Aorta (tissue), 5 donors: ENCODE data around the gene PMVK. TPM values are rescaled to one million over a fixed set of nuclear protein-coding genes. Genes with fewer than 3 reads are reported as not detected.

Experiments
- ATAC-seq: fragments of 200-7000 bp; cut with Tn5 transposase; one replicate; pipeline ENCODE4 v1.9.1; 2022; ENCODE audit warnings: moderate library complexity; ENCODE audit not compliant: low FRiP score
- DNase-seq, 2 donors: peaks; one replicate each; pipeline ENCODE4 v3.0.0-alpha.2; 2020
- H3K27ac ChIP-seq, 2 donors: one replicate each; pipeline ENCODE4 v1.5.1; 2013; ENCODE audit warnings: low read length in 2 of 2, mild to moderate bottlenecking in 2 of 2, moderate library complexity in 2 of 2, control low read depth in 1 of 2, inconsistent platforms in 1 of 2, low read depth in 1 of 2
- H3K27me3 ChIP-seq, 2 donors: one replicate each; pipeline ENCODE4 v1.6.1; 2013; ENCODE audit warnings: control low read depth in 1 of 2, low read length in 1 of 2, mild to moderate bottlenecking in 1 of 2, moderate library complexity in 1 of 2; ENCODE audit not compliant: insufficient read depth in 2 of 2, control insufficient read depth in 1 of 2
- H3K36me3 ChIP-seq, 2 donors: one replicate each; pipeline ENCODE4 v1.6.1; 2013; ENCODE audit warnings: control low read depth in 1 of 2, low read length in 1 of 2, mild to moderate bottlenecking in 1 of 2; ENCODE audit not compliant: insufficient read depth in 2 of 2, control insufficient read depth in 1 of 2
- H3K4me1 ChIP-seq, 2 donors: one replicate each; pipeline ENCODE4 v1.6.1; 2013; ENCODE audit warnings: low read length in 2 of 2, control low read depth in 1 of 2, mild to moderate bottlenecking in 1 of 2, moderate library complexity in 1 of 2; ENCODE audit not compliant: insufficient read depth in 2 of 2, control insufficient read depth in 1 of 2
- H3K4me3 ChIP-seq, 2 donors: one replicate each; pipeline ENCODE4 v1.5.1; 2013; ENCODE audit warnings: low read length in 2 of 2, control low read depth in 1 of 2, mild to moderate bottlenecking in 1 of 2
- H3K9me3 ChIP-seq: one replicate; pipeline ENCODE4 v1.6.1; 2013; ENCODE audit warnings: mild to moderate bottlenecking, low read length; ENCODE audit not compliant: control insufficient read depth
- WGBS, 2 donors: extraction: QIAGEN DNeasy Blood & Tissue Kit; methylation state at CpG; one replicate each; pipeline ENCODE4 v1.1.7; 2013; 5-methylcytosine and 5-hydroxymethylcytosine counted together
- intact Hi-C, 2 donors: fragments of 100-400 bp; cut with DNase I; formaldehyde crosslinking; loops; one replicate each; pipeline versions ENCODE4 v1.14.2 to v1.15.0; 2022
- polyA plus RNA-seq, 2 donors: library from polyadenylated mRNA; stranded (reverse); fragments of 200-250 nt; gene quantifications; one replicate each; pipeline ENCODE4 v1.2.3, GENCODE V29; 2013
- total RNA-seq, 2 donors: library from RNA; stranded (reverse); fragmentation: NEBNext Ultra II Directional; extraction: Animal tissue kit (Norgen Biotek cat#: 25700); gene quantifications; one replicate each; pipeline ENCODE4 v1.2.1, GENCODE V29; 2021
- donor health status: healthy with polysubstance abuse.
- donor health status: Bipolar disorder and iron deficiency.
- donor health status: DM: no; HTN: no; CAD: no.
- donor health status: DM: no; HTN: no; CAD: no.
- donor health status: DM: yes; HTN: yes; CAD: no.

PMVK gene
- total and polyA plus RNA-seq, 4 donors, result 21.9 to 52.7 (median 33.8) TPM

DNA sequence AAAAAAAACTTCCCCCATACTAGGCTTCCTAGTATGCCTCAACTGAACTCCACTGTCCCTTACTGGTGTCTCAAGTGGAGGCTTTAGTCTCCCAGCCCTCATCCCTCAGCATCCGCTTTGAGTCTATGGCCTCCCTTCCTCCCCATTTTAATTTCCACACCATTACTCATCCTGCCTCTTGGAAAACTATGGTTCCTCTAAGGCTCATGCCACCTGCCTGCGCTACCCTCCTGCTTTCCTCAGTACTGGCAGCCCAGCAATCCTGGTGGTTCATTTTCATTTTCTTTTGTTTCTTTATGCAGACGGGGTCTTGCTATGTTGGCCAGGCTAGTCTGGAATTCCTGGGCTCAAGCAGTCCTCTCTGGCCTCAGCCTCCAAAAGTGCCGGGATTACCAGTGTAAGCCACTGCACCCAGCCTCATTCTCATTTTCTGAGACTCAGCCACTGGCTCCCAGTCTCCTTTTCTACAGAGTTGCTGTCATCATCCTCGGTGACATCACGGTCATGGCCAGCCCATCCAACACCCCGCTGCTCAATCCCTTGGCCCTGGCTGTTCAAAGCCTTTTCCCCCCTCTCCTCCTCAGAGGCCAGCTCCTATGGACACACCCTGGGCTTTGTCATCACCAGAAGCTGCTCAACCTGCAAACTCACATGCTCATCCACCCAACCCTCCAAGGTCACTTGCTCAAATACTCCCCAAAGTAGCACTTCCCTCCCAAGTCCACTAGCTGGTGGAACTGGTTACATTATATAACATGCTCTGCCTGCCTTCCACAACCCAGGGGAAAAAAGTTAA is 2.3 kb upstream of the PMVK start:
- H3K9me3 ChIP-seq, result no peaks in the 10 kb centered on the region
- H3K36me3 ChIP-seq, result no peaks in the 10 kb centered on the region
- DNase-seq, result peak in 1 of 2 donors; percentile 32
- H3K27me3 ChIP-seq, result no peaks in the 10 kb centered on the region
- no peaks in the 10 kb centered on the region for H3K4me1 ChIP-seq
- H3K4me3 ChIP-seq, result no peak overlapping the region
- peak overlapping the region in 1 of 2 donors; percentile 9 for H3K27ac ChIP-seq
- 88 to 92% methylated on average over 7 of the region's 7 CpGs for WGBS, 2 donors
- ATAC-seq, result no peak
- intact Hi-C loops, result loop anchor here in 1 of 2 donors (5.0 kb wide), 2 partner anchors 63 to 382 kb away; partner anchors contain the start of genes UBE2Q1 and ZBTB7B

DNA sequence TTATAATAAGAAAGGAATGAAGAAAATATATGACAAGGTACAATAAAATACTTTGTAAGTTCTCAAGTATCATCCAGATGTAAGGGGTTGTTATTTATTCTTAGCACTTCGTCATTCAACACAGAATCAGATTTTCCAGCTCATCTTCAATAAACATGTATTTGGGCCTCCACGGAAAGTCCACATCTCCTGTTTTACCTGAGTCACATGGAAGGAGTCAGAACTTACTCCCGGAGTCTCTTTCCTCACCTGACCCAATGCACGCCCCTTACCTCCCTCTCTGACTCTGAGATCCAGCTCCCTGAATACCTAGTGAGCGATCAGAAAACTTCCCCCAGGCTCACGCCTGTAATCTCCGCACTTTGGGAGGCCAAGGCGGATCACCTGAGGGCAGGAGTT is 1.5 kb upstream of the PMVK start:
- Histone ChIP-seq H3K4me3 (peak overlapping the region in 1 of 2 donors; percentile 12), H3K27me3 (no peaks in the 10 kb centered on the region), H3K27ac (peak overlapping the region; percentile 68 to 86), H3K9me3 (no peaks in the 10 kb centered on the region), H3K4me1 (no peaks in the 10 kb centered on the region), H3K36me3 (no peaks in the 10 kb centered on the region)
- ATAC-seq (no peak), DNase-seq (peak in 1 of 2 donors; percentile 40)
- 76 to 81% methylated on average over 8 of the region's 8 CpGs for WGBS, 2 donors
- intact Hi-C loops, result loop anchor here in 1 of 2 donors (5.0 kb wide), 2 partner anchors 64 to 381 kb away; partner anchors contain the start of genes UBE2Q1 and ZBTB7B

DNA sequence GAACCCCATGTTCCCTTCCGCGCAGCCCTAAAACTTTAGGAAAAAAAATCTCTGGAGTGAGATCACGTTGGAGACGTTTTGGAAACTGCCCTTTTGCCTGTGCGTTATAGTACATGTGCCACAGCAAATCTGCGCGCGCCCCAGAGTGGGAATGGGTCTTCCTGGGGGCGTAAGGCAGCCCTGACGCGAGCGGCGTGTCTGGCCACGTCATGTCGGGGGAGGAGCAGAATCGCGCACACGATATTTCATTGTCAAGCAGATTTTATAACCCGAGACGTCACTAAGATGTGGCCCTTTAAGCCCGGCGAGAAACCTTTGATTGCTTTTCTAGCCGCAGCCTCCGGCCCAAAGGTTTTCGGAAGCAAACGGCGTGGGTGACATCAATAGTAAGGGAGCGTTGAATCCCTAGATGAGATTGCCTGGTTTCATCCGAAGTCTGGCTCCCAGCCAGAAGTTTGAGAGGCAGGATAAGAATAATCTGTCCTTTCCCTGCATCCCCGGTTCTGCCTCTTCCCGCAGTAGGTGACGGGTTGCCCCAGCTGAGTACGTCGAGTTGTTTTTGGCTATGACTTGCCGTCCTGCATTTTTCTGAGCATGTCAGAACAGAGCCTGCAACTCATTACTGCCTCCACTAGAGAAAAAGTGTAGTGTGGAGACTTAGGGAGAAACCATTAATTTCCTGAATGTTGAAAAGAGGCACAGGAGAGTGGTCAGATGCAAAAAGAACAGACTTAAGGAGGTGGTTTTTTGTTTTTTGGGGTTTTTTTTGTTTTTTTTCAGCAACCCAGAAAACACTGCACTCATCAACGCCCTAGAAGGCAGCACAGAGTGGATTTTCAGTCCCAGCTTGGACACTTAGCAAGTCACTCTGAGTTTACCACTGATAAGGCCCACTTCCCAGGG is 817 bp upstream of the PMVK start:
- ATAC-seq (peak; percentile 94), DNase-seq (peak; percentile 96 to 97)
- H3K27me3 ChIP-seq, result no peaks in the 10 kb centered on the region
- H3K4me3 ChIP-seq, result peak overlapping the region; percentile 12 to 42
- no peaks in the 10 kb centered on the region for H3K9me3 ChIP-seq
- intact Hi-C loops, result loop anchor here in 1 of 2 donors (5.0 kb wide), 2 partner anchors 65 to 380 kb away; partner anchors contain the start of genes UBE2Q1 and ZBTB7B
- no peaks in the 10 kb centered on the region for H3K4me1 ChIP-seq
- no peaks in the 10 kb centered on the region for H3K36me3 ChIP-seq
- H3K27ac ChIP-seq, result peak overlapping the region; percentile 64 to 68
- WGBS, 2 donors, result 0% methylated on average over 36 of the region's 36 CpGs

DNA sequence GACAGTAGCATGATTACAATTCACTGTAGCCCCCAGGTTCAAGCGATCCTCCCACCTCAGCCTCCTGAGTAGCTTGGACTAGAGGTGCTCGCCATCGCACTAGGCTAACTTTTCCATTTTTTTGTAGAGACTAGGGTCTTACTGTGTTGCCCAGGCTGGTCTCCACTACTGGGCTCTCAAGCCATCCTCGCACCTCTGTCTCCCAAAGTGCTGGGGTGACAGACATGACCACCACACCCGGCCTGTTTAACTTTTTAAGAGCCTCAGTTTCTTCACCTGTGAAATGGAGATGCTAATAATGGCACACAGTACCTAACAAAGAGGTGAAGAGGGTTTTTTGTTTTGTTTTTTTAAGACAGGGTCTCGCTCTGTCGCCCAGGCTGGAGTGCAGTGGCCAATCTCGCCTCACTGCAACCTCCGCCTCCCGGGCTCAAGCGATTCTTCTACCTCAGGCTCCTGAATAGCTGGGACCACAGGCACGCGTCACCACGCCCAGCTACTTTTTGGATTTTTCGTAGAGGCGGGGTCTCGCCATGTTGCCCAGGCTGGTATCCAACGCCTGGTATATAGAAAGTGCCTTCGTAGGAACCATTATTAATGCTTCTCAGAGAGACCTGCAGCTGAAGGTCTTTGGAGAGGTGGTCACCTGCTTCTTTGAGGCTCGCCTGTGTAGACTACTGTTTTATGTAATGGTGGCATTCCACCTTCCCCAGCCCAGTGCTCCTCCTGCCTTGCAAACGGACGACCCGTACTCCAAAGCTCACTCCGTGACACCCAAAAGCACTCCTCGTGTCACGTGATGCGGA is 567 bp downstream of the PMVK start:
- Histone ChIP-seq H3K27ac (peak overlapping the region in 1 of 2 donors; percentile 95), H3K9me3 (no peaks in the 10 kb centered on the region), H3K4me1 (no peaks in the 10 kb centered on the region), H3K27me3 (no peaks in the 10 kb centered on the region), H3K4me3 (peak overlapping the region; percentile 42 to 51), H3K36me3 (peaks cover 0 to 1% of the 10 kb centered on the region in 2 donors)
- DNase-seq (no peak), ATAC-seq (no peak)
- WGBS, 2 donors, result 21 to 28% methylated on average over 27 of the region's 27 CpGs
- intact Hi-C loops, result loop anchor here in 1 of 2 donors (1.0 to 5.0 kb wide), 3 partner anchors 66 to 379 kb away; partner anchors contain the start of genes UBE2Q1 and ZBTB7B

DNA sequence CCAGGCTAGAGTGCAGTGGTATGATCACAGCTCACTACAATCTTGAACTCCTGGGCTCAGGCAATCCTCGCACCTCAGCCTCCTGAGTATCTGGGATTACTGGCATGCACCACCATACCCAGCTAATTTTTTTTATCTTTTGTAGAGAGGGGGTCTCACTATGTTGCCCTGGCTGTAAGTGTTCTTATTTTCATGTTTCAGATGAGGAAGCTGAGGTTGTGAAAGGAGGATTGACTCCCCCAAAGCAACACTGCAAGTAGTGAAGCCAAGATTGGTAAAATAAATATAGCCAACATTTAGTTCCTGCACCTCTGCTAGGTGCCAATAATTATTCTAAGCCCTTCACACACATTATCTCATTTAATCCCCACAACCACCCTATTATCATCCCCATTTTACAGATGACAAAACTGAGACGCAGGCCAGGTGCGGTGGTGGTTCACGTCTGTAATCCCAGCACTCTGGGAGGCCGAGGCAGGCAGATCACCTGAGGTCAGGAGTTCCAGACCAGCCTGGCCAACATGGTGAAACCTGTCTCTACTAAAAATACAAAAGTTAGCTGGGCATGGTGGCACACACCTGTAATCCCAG is 2.1 kb downstream of the PMVK start:
- Histone ChIP-seq H3K36me3 (peaks cover 0 to 1% of the 10 kb centered on the region in 2 donors), H3K4me1 (no peaks in the 10 kb centered on the region), H3K27ac (no peak overlapping the region), H3K9me3 (no peaks in the 10 kb centered on the region), H3K4me3 (no peak overlapping the region), H3K27me3 (no peaks in the 10 kb centered on the region)
- DNase-seq, result no peak
- no peak for ATAC-seq
- intact Hi-C loops, result no loop called here
- WGBS, 2 donors, result 94 to 98% methylated on average over 5 of the region's 5 CpGs

DNA sequence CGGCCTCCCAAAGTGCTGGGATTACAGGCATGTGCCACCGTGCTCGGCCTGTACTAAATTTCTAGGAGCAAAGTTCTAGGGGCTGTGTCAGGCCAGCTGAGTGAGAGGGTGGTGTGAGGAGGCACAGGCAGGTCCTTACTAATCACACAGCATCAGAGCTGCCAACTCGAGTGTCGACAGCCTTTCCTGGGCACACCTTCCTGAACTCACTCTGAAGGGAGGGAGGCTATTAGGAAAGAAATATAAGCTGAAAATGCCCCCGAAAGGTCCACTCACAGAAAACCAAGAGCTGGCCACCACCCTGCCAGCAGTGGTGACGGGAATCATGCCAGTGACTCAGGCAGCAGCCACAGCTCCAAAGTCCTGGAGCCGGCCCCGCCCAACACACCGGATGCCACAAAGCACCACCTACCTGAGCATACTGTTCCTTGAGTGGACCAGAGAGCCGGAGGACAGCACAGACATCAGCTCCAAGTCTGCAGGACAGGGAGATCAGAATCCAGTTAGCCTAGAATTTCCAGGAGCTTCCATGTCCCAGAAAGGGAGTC is 4.5 kb downstream of the PMVK start:
- 87 to 90% methylated on average over 11 of the region's 11 CpGs for WGBS, 2 donors
- Histone ChIP-seq H3K27ac (no peak overlapping the region), H3K4me1 (no peaks in the 10 kb centered on the region), H3K4me3 (no peak overlapping the region), H3K36me3 (peaks cover 0 to 5% of the 10 kb centered on the region in 2 donors), H3K27me3 (no peaks in the 10 kb centered on the region), H3K9me3 (no peaks in the 10 kb centered on the region)
- ATAC-seq (no peak), DNase-seq (no peak)
- intact Hi-C loops, result no loop called here

DNA sequence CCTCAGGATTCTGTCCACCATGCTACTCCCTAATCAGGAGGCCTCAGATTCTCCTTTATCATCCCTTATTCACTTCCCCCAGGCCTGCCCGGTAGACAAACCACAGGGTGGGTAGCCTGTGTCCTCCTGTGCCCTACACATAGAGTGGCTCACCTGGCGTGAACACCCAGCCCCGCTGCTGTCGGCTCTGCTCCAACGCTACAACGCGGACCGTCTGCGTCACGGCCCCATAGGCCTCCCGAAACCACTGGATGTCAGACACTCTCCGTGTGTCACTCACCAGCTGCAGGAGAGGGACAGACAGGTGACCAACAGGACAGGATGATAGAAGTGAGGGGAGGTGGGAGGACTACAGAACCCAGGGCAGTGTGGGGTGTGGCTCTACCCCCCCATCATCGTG is 10.3 kb downstream of the PMVK start:
- intact Hi-C loops, result no loop called here
- Histone ChIP-seq H3K27me3 (no peaks in the 10 kb centered on the region), H3K4me3 (no peak overlapping the region), H3K36me3 (peaks cover 3 to 13% of the 10 kb centered on the region in 2 donors), H3K9me3 (no peaks in the 10 kb centered on the region), H3K27ac (no peak overlapping the region), H3K4me1 (no peaks in the 10 kb centered on the region)
- WGBS, 2 donors, result 87 to 92% methylated on average over 13 of the region's 13 CpGs
- no peak for ATAC-seq
- DNase-seq, result no peak
